SK-N-MC (cell line): ENCODE results near the gene RTCA.

Experiments used
- EZH2 ChIP-seq: fragments of 200-600 bp; sonication (generic); IDR thresholded peaks from one replicate; pipeline ENCODE4 v1.6.1; 2017; ENCODE audit warnings: antibody characterized with exemption
- FOXP2 ChIP-seq: optimal IDR thresholded peaks from 2 replicates; pipeline ENCODE3; 2011; ENCODE audit warnings: mild to moderate bottlenecking, moderate library complexity; ENCODE audit not compliant: insufficient read depth; ENCODE audit errors: extremely low read length, control extremely low read depth
- POLR2AphosphoS5 ChIP-seq: IDR thresholded peaks from 2 replicates; pipeline ENCODE4 v1.6.1; 2012; ENCODE audit warnings: mild to moderate bottlenecking, low read depth, low read length, borderline replicate concordance

- TF ChIP-seq POLR2AphosphoS5 (no peak), FOXP2 (no peak), EZH2 (no peak)
Measured at GRCh38 chr1:100237091-100237490, 28.9 kb upstream of the RTCA start.
